Skeletal muscle satellite cell (primary cell): ENCODE measurements around the gene PRR15.
A peak's percentile ranks its signal among the peaks of the same experiment; 100 is the strongest.

Source experiments
- H3K27me3 ChIP-seq: 2 replicates; pipeline ENCODE4 v1.7.0; 2013; ENCODE audit warnings: low read length; ENCODE audit not compliant: control insufficient read depth, insufficient read depth
- H3K36me3 ChIP-seq: 2 replicates; pipeline ENCODE4 v1.7.0; 2013; ENCODE audit warnings: mild to moderate bottlenecking, control low read depth, low read length; ENCODE audit not compliant: insufficient read depth
- H3K4me1 ChIP-seq: 2 replicates; pipeline ENCODE4 v1.7.0; 2013; ENCODE audit warnings: low read length; ENCODE audit not compliant: control insufficient read depth, insufficient read depth
- H3K4me2 ChIP-seq: 2 replicates; pipeline ENCODE4 v1.7.0; 2013; ENCODE audit warnings: mild to moderate bottlenecking, low read length
- H3K4me3 ChIP-seq: 2 replicates; pipeline ENCODE4 v1.7.0; 2013; ENCODE audit warnings: low read length
- H3K9ac ChIP-seq: 2 replicates; pipeline ENCODE4 v1.7.0; 2013; ENCODE audit warnings: mild to moderate bottlenecking, low read depth, low read length, moderate library complexity
- H3K9me3 ChIP-seq: replicated peaks from 2 replicates; pipeline ENCODE4 v1.7.0; 2013; ENCODE audit warnings: mild to moderate bottlenecking, control low read depth, low read length

Gene PRR15

DNA sequence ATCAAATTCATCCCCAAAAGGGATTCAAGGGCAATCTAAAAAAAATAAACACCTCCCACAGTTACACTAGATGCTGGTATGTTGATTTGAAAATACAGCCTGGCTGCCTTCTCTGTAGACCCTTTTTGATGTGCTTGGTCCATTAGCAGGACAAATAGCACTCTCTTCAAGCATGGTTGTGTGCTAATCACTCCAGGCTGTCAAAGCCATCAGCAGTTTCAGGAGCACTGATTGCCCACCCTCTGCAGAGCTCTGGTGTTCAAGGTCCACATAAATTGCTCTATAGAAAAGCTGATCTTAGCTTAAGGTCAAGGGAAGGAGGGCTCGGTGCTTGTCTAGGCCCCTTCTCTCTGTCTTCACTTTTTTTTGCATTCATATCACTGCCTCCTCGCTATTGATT lies 35.4 kb downstream of the PRR15 start:
- Histone ChIP-seq H3K4me2 (no peak overlapping the region), H3K9me3 (no peaks in the 10 kb centered on the region), H3K9ac (no peak overlapping the region), H3K4me3 (no peak overlapping the region), H3K36me3 (no peaks in the 10 kb centered on the region), H3K27me3 (no peaks in the 10 kb centered on the region), H3K4me1 (no peaks in the 10 kb centered on the region)

DNA sequence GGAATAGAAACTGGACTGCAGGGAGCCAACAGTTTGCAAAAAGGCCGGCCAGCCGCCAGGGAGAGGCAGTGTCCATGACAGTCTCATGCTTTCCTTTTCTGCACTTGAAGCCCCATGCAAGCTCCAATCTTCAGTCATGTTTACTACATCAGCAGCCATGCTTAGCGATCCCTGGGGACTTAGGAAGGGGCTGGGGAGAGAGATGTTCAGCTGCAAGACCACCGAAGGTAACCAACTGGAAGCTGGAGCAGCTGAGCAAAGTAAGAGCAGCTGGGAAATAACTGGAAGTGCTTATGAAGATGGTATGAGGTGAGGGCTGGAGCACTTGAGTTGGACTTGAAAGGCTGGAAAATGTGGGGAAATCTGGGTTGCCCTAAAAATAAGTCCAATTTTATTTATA lies 37.0 kb downstream of the PRR15 start:
- Histone ChIP-seq H3K9ac (no peak overlapping the region), H3K27me3 (no peaks in the 10 kb centered on the region), H3K4me2 (no peak overlapping the region), H3K4me1 (peaks cover 3% of the 10 kb centered on the region), H3K36me3 (no peaks in the 10 kb centered on the region), H3K9me3 (no peaks in the 10 kb centered on the region), H3K4me3 (no peak overlapping the region)

DNA sequence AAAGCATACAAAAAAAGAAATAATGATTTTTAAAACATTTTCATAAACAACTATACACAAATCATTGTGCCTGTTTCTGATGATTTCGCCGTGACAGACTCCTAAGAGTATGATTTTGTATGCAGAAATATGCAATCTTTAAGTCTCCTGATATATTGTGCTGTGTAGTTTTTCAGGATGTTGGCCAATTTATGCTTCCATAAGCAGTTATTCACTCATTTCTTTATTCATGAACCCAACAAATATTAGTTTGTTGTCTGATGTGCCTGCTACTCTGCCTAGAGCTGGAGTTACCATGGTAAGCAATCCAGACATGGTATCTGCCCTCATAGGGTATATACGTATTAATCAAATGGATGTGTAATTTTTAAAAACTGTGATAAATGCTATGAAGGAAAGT lies 40.4 kb downstream of the PRR15 start:
- no peaks in the 10 kb centered on the region for H3K9me3 ChIP-seq
- no peak overlapping the region for H3K4me3 ChIP-seq
- H3K9ac ChIP-seq: no peak overlapping the region
- no peaks in the 10 kb centered on the region for H3K36me3 ChIP-seq
- H3K27me3 ChIP-seq: no peaks in the 10 kb centered on the region
- H3K4me1 ChIP-seq: peaks cover 32% of the 10 kb centered on the region
- no peak overlapping the region for H3K4me2 ChIP-seq

DNA sequence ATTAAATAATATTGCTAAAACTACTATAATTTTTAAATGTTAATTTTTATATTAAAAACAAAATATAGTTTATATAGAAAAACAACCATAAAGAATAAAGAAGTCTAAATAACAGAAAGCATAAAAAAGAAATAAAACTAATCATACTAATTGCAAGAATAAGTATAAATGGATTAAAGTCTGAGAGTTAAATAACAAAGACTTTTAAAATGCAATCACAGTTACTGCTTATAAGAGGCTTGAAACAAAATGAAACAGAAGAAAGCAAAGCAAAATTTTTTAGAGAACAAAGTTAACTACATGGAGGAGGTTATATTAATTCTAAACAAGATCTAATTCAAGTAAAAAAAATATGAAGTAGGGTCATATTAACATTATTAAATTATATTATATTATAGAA lies 41.1 kb downstream of the PRR15 start:
- Histone ChIP-seq H3K27me3 (no peaks in the 10 kb centered on the region), H3K4me1 (peaks cover 38% of the 10 kb centered on the region), H3K36me3 (no peaks in the 10 kb centered on the region), H3K9me3 (no peaks in the 10 kb centered on the region), H3K4me2 (no peak overlapping the region), H3K9ac (no peak overlapping the region), H3K4me3 (no peak overlapping the region)

DNA sequence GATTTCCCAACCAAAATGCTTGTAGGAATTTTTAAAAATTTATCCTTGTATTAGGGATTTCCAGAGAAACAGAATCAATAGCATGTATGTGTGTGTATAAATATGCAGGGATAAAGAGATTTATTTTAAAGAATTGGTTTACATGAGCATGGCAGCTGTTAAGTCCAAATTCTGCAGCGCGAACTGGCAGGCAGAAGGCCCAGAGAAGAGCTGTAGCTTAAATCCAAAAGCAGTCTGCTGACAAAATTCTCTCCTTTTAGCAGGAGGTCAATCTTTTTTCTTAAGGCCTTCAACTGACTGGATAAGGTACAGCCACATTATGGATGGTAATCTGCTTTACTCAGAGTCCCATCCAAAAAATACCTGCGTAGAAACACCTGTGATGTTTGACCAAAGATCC lies 42.0 kb downstream of the PRR15 start:
- Histone ChIP-seq H3K4me3 (no peak overlapping the region), H3K4me1 (peaks cover 44% of the 10 kb centered on the region), H3K27me3 (no peaks in the 10 kb centered on the region), H3K36me3 (no peaks in the 10 kb centered on the region), H3K9ac (no peak overlapping the region), H3K4me2 (peak overlapping the region; percentile 3), H3K9me3 (no peaks in the 10 kb centered on the region)

DNA sequence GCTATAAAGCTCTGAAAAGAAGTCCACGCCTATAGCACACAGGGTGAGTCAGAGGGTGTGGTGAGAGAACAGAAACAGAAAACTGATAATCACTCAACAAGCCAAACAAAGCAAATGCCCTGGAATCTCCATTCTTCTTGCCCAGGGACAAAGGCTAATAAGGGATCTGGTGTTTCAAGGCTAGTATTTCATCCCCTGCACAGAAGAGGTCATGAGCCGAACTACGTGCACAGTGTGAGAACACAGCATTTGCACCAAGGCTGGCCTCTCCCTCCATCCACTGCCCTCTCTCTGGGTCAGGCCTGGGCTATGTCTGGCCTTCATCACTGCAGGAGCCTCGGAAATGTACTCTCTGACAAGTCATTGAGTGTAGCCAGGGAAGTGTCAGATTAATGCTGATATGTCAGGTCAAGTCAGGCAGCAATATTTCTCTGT lies 42.7 kb downstream of the PRR15 start:
- H3K9me3 ChIP-seq: no peaks in the 10 kb centered on the region
- no peak overlapping the region for H3K4me3 ChIP-seq
- H3K4me1 ChIP-seq: peaks cover 45% of the 10 kb centered on the region
- no peaks in the 10 kb centered on the region for H3K36me3 ChIP-seq
- H3K9ac ChIP-seq: no peak overlapping the region
- H3K27me3 ChIP-seq: no peaks in the 10 kb centered on the region
- H3K4me2 ChIP-seq: peak overlapping the region; percentile 59

DNA sequence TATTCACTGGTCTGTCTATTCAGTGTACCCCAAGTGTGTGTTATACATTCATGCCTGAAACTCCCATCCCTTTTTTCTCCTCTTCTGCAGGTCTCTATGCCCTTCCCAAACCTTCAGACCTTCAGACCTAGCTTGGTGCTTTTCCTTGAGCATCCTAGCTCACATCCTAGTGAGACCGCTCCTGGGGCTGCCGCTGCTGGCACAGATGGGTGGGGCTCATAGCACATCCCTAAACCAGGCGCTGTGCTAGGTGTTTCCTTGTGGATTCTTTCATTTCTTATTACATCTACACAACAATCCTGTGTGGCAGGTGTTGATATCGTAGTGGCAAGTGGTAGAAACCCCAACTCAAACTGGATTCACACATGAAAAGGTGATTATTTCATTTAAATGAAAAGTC lies 43.2 kb downstream of the PRR15 start:
- Histone ChIP-seq H3K9me3 (no peaks in the 10 kb centered on the region), H3K36me3 (no peaks in the 10 kb centered on the region), H3K9ac (no peak overlapping the region), H3K4me2 (no peak overlapping the region), H3K4me1 (peaks cover 50% of the 10 kb centered on the region), H3K4me3 (no peak overlapping the region), H3K27me3 (no peaks in the 10 kb centered on the region)

DNA sequence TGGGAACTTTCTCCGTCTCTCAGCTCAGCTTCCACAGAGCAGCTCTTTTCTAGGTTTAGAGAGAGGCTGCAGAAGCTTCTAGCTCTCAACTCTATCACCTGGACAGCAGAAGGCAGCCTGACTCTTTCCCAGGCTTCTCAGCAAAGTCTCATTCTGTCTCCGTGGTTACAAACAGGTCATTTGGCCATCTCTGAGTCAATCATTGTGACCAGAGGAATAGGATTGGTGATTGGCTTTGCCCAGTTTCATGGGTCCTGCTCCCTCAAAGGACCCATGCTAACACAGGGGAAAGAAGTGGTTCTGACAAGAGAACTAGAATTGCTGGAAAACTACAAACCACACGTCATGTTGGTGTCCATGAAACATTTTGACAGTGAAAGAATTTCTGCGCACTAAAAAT lies 43.6 kb downstream of the PRR15 start:
- no peak overlapping the region for H3K4me3 ChIP-seq
- H3K36me3 ChIP-seq: no peaks in the 10 kb centered on the region
- no peak overlapping the region for H3K9ac ChIP-seq
- peaks cover 54% of the 10 kb centered on the region for H3K4me1 ChIP-seq
- no peaks in the 10 kb centered on the region for H3K9me3 ChIP-seq
- H3K4me2 ChIP-seq: no peak overlapping the region
- H3K27me3 ChIP-seq: no peaks in the 10 kb centered on the region

DNA sequence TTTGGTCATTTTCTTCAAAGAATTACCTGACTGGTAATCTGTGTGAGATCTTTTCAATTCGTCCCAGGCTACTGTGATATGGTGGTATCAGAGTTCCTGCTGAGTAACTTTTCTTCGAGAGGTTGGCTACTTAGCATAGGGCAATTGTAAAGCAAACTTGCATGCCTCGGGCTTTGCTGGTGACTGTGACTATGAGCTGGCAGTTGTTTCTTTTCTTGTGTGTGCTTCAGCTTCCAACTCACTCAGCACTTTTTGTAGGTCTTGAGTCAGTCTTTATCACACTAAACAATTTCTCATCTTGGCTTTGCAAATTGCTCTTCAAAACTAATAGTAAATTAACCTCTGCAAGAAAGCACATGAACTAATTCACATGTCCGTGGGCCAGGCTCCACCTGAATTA lies 44.3 kb downstream of the PRR15 start:
- no peak overlapping the region for H3K4me2 ChIP-seq
- H3K36me3 ChIP-seq: no peaks in the 10 kb centered on the region
- H3K9ac ChIP-seq: no peak overlapping the region
- H3K27me3 ChIP-seq: no peaks in the 10 kb centered on the region
- peaks cover 60% of the 10 kb centered on the region for H3K4me1 ChIP-seq
- H3K4me3 ChIP-seq: no peak overlapping the region
- no peaks in the 10 kb centered on the region for H3K9me3 ChIP-seq

DNA sequence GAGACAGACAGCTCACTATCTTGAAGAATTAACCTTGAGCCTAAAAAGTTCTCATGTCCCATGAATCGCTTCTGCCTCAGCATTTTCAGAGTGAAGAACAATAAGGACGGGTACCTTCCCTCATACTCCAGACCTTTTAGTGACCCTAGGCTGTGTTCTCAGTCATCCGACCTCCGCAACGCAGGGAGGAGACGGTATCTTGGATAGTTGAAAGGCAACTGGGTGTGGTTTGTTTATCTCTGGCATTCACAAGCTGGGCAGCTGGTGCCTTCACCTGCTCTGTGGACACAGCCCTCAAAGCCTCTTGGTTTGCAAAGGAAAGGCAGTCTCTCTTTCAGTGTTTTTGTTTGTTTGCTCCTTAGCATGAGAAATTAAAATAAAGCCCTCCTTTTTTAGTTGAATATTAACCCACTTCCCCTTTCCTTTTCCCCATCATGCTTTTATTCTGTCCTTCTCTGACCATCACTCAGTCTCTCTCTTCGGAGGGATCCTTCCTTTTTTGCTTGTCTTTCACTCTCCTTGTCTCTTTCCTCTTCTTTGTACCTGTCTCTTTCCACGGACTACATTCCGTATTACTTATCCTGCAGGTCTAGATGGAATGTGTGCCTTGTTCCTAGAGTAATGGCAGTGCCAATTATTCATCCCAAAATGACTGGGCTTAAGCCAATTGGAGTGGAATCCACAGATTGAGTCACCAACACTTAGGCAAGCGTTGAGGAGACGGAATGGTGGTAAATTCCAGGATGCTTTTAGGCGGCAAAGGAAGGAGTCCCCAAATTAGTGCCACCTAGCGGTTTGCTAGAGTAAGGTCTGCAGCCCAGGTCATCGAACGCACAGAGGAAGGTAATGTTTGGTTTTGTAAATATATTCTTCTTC lies 45.8 kb downstream of the PRR15 start:
- Histone ChIP-seq H3K4me3 (no peak overlapping the region), H3K9me3 (no peaks in the 10 kb centered on the region), H3K27me3 (no peaks in the 10 kb centered on the region), H3K4me2 (no peak overlapping the region), H3K36me3 (no peaks in the 10 kb centered on the region), H3K9ac (no peak overlapping the region), H3K4me1 (peaks cover 75% of the 10 kb centered on the region)

DNA sequence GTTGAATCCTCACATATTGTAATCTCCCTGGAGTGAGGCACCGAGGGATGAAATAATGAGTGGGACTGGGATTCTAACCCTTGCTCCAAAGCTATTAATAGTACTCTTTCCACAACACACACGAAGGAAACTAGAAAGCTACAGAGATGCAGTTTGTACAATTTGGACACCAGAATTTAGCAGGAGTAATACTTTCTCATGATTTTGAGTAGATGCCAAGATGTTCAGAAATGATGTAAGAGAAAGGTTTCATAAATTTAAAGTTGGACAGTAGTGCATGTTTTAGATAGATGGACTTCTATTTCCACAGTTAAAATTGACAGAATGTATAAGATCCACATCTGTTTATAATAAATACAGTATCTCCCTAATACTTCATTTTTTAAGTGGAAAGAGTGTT lies 46.5 kb downstream of the PRR15 start:
- peaks cover 75% of the 10 kb centered on the region for H3K4me1 ChIP-seq
- no peak overlapping the region for H3K4me3 ChIP-seq
- no peaks in the 10 kb centered on the region for H3K9me3 ChIP-seq
- no peak overlapping the region for H3K4me2 ChIP-seq
- H3K36me3 ChIP-seq: no peaks in the 10 kb centered on the region
- no peaks in the 10 kb centered on the region for H3K27me3 ChIP-seq
- H3K9ac ChIP-seq: no peak overlapping the region

DNA sequence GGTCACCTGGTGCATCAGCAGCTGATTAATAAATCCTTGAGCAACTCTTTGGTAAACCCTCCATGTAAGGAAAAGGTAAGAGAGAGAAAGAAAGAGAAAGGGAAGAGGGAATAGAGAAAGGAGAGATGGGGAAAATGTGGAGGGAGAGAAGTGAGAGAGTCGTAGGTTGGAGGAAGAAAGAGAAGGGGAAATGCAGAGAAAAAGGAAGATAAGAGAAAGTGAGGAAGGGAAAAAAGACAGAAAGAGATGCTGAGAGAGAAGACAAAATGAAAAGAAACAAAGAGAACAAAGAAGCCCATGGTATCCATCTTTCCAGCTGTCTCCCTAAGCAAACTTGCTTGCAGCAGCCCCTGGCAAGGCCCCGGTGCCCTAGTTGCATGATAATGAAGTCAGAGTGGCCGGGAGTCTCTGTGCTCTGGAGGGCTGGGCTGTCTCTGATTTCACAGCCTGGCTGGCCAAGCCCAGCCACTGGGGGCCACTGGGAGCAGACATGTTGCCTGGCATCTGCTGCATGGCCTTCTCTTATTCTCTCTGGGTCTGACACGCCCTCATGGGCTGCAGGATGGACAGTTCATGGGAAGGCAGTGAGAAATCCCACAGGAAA lies 48.4 kb downstream of the PRR15 start:
- Histone ChIP-seq H3K27me3 (no peaks in the 10 kb centered on the region), H3K9ac (peak overlapping the region; percentile 3), H3K4me3 (no peak overlapping the region), H3K9me3 (no peaks in the 10 kb centered on the region), H3K36me3 (no peaks in the 10 kb centered on the region), H3K4me2 (no peak overlapping the region), H3K4me1 (peaks cover 58% of the 10 kb centered on the region)
